ENCODE results near the gene SVOPL. TPM values are rescaled to one million over a fixed set of nuclear protein-coding genes. Genes with fewer than 3 reads are reported as not detected.

The SVOPL gene
- total RNA-seq, 1 donor from 2014 or later, result 0.09 TPM

DNA sequence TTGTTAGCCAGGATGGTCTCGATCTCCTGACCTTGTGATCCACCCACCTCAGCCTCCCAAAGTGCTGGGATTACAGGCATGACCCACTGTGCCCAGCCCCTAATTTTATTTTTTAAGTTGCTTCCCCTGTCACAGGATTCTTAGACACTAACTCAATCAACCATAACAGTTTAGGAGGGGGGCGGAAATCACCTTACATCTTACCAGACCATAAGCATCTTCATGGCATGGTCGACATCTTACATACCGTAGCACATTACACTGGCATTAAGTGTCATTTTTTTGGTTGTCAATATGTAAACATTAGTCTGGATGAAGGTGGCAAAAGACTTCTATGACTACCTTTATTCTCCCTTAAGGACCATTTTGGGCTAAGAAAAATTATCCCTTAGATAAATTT is 145.5 kb downstream of the SVOPL start:
- H3K4me3 ChIP-seq, result no peak overlapping the region
- no peak overlapping the region for H3K4me3 Mint-ChIP-seq
- no peak overlapping the region for H3K9ac ChIP-seq
- peaks cover 18% of the 10 kb centered on the region for H3K9me3 ChIP-seq (ENCODE audit: low read depth)
- no peak for TF ChIP-seq EZH2 (IDR thresholded peaks at IDR 0.05)
- TF ChIP-seq, protein P1, sequence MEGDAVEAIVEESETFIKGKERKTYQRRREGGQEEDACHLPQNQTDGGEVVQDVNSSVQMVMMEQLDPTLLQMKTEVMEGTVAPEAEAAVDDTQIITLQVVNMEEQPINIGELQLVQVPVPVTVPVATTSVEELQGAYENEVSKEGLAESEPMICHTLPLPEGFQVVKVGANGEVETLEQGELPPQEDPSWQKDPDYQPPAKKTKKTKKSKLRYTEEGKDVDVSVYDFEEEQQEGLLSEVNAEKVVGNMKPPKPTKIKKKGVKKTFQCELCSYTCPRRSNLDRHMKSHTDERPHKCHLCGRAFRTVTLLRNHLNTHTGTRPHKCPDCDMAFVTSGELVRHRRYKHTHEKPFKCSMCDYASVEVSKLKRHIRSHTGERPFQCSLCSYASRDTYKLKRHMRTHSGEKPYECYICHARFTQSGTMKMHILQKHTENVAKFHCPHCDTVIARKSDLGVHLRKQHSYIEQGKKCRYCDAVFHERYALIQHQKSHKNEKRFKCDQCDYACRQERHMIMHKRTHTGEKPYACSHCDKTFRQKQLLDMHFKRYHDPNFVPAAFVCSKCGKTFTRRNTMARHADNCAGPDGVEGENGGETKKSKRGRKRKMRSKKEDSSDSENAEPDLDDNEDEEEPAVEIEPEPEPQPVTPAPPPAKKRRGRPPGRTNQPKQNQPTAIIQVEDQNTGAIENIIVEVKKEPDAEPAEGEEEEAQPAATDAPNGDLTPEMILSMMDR (IDR thresholded peaks at IDR 0.05), result no peak
- no peak overlapping the region for H2AFZ ChIP-seq (replicated peaks)
- peaks cover 92% of the 10 kb centered on the region for H3K36me3 Mint-ChIP-seq
- DNase-seq (ENCODE audit: low spot score), result no peak
- no peak overlapping the region for H3K27ac ChIP-seq
- H3K79me2 ChIP-seq (ENCODE audit: low read depth), result peaks cover 85% of the 10 kb centered on the region
- no peak overlapping the region for H3K27ac Mint-ChIP-seq
- H3K27me3 ChIP-seq, result peaks cover 5% of the 10 kb centered on the region
- H3F3A ChIP-seq (ENCODE audit: low read depth), result peaks cover 19% of the 10 kb centered on the region
- peaks cover 6% of the 10 kb centered on the region for H3K27me3 Mint-ChIP-seq (ENCODE audit: insufficient read depth, low read depth)
- H3K36me3 ChIP-seq, result peaks cover 66% of the 10 kb centered on the region
- no peaks in the 10 kb centered on the region for H3K4me1 Mint-ChIP-seq
- H4K20me1 ChIP-seq (ENCODE audit: low read depth), result no peaks in the 10 kb centered on the region
- H3K4me2 ChIP-seq, result no peak overlapping the region
- peaks cover 53% of the 10 kb centered on the region for H3K9me3 Mint-ChIP-seq
- H3K4me1 ChIP-seq, result no peaks in the 10 kb centered on the region

GRCh38 chr7:138554674-138555073 is 146.5 kb downstream of the SVOPL start:
- TF ChIP-seq, protein P1 (IDR thresholded peaks at IDR 0.05), result no peak

DNA sequence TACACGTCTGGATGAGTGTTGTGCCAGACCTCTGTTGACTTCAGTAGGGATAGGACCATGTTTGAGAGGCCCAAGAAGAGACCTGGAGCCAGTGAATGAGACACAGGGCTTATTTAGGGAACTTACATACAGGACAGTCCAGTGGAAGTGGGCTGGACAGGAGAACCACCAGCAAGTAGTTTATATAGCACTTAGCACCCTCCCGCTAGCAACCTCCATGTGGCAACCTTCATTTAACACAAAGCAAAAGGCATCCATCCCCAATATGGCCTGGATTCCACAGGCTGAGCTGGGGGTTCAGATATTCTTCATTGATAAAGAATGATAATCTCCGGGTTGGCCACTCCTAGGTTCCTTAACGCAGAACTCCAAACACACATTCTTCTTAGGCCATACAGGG is 147.4 kb downstream of the SVOPL start:
- Histone ChIP-seq H3K4me3 (no peak overlapping the region), H3K79me2 (ENCODE audit: low read depth) (peaks cover 86% of the 10 kb centered on the region), H3K4me2 (no peak overlapping the region), H3K27me3 (peaks cover 5% of the 10 kb centered on the region), H3K4me1 (peaks cover 8% of the 10 kb centered on the region), H3F3A (ENCODE audit: low read depth) (peaks cover 37% of the 10 kb centered on the region), H3K9me3 (ENCODE audit: low read depth) (peaks cover 18% of the 10 kb centered on the region), H2AFZ (replicated peaks) (no peak overlapping the region), H4K20me1 (ENCODE audit: low read depth) (peaks cover 4% of the 10 kb centered on the region), H3K27ac (no peak overlapping the region), H3K9ac (no peak overlapping the region), H3K36me3 (peaks cover 72% of the 10 kb centered on the region)
- Mint-ChIP-seq H3K4me1 (no peaks in the 10 kb centered on the region), H3K9me3 (peaks cover 51% of the 10 kb centered on the region), H3K36me3 (peaks cover 88% of the 10 kb centered on the region), H3K4me3 (no peak overlapping the region), H3K27ac (no peak overlapping the region), H3K27me3 (ENCODE audit: insufficient read depth, low read depth) (peaks cover 3% of the 10 kb centered on the region)
- TF ChIP-seq EZH2phosphoT487 (IDR thresholded peaks at IDR 0.05), result no peak
- TF ChIP-seq EZH2 (IDR thresholded peaks at IDR 0.05), result no peak
- TF ChIP-seq, protein P1 (IDR thresholded peaks at IDR 0.05), result no peak
- DNase-seq (ENCODE audit: low spot score), result no peak

More at GRCh38 chr7:138554674-138555073, 146.5 kb downstream of the SVOPL start:
- peaks cover 29% of the 10 kb centered on the region for H3F3A ChIP-seq (ENCODE audit: low read depth)
- peaks cover 3% of the 10 kb centered on the region for H3K27me3 Mint-ChIP-seq (ENCODE audit: insufficient read depth, low read depth)
- no peaks in the 10 kb centered on the region for H3K4me1 ChIP-seq
- peaks cover 90% of the 10 kb centered on the region for H3K36me3 Mint-ChIP-seq
- peaks cover 18% of the 10 kb centered on the region for H3K9me3 ChIP-seq (ENCODE audit: low read depth)
- no peak overlapping the region for H2AFZ ChIP-seq (replicated peaks)
- H3K4me2 ChIP-seq, result no peak overlapping the region
- peaks cover 70% of the 10 kb centered on the region for H3K36me3 ChIP-seq
- H3K27ac ChIP-seq, result no peak overlapping the region
- DNase-seq (ENCODE audit: low spot score), result no peak
- no peak overlapping the region for H3K4me3 Mint-ChIP-seq
- H3K79me2 ChIP-seq (ENCODE audit: low read depth), result peaks cover 84% of the 10 kb centered on the region
- no peaks in the 10 kb centered on the region for H4K20me1 ChIP-seq (ENCODE audit: low read depth)
- H3K4me1 Mint-ChIP-seq, result no peaks in the 10 kb centered on the region
- H3K4me3 ChIP-seq, result no peak overlapping the region
- H3K9ac ChIP-seq, result no peak overlapping the region
- peaks cover 5% of the 10 kb centered on the region for H3K27me3 ChIP-seq
- H3K27ac Mint-ChIP-seq, result no peak overlapping the region
- H3K9me3 Mint-ChIP-seq, result peaks cover 53% of the 10 kb centered on the region

Measured in neural progenitor cell (in vitro differentiated cells).